CD4-positive, alpha-beta memory T cell (primary cell): ENCODE measurements around the gene CCNA2. TPM values are rescaled to one million over a fixed set of nuclear protein-coding genes. Genes with fewer than 3 reads are reported as not detected.

ENCODE experiments used
- CTCF ChIA-PET: fragments of 350-600 bp; sonication (Branson Sonifier 250); formaldehyde crosslinking; loops from one replicate; lab custom pipeline; 2021; ENCODE audit warnings: inconsistent platforms; ENCODE audit not compliant: partially characterized antibody; lab: Charles Lee
- POLR2A ChIA-PET: fragments of 350-600 bp; sonication (Branson Sonifier 250); formaldehyde crosslinking; loops from one replicate; lab custom pipeline; 2021; ENCODE audit not compliant: partially characterized antibody; lab: Charles Lee
- DNase-seq, 5 donors: peaks; one replicate each; pipeline versions ENCODE4 v3.0.0 to v3.0.0-alpha.2; 2020 to 2022; ENCODE audit warnings: mixed read lengths in 1 of 5
- H3K27ac ChIP-seq: one replicate; pipeline ENCODE4 v1.7.0; 2013; ENCODE audit warnings: low read depth, low read length
- H3K27me3 ChIP-seq: 2 replicates; pipeline ENCODE4 v1.7.0; 2013; ENCODE audit warnings: mild to moderate bottlenecking, low read length, moderate library complexity; ENCODE audit not compliant: insufficient read depth
- H3K36me3 ChIP-seq: 2 replicates; pipeline ENCODE4 v1.7.0; 2013; ENCODE audit warnings: mild to moderate bottlenecking, low read length, moderate library complexity; ENCODE audit not compliant: insufficient read depth
- H3K4me1 ChIP-seq: 2 replicates; pipeline ENCODE4 v1.7.0; 2013; ENCODE audit warnings: mild to moderate bottlenecking, low read length, moderate library complexity; ENCODE audit not compliant: insufficient read depth
- H3K4me3 ChIP-seq, 2 donors: one replicate each; pipeline ENCODE4 v1.7.0; 2013; ENCODE audit warnings: low read length in 2 of 2, mild to moderate bottlenecking in 1 of 2
- H3K9me3 ChIP-seq, 2 donors: one replicate each; pipeline ENCODE4 v1.7.0; 2013; ENCODE audit warnings: low read length in 2 of 2, control low read depth in 1 of 2; ENCODE audit not compliant: control insufficient read depth in 1 of 2
- H3K27ac Mint-ChIP-seq, 7 donors: one replicate each; pipeline ENCODE4 v1.8.0; 2020 to 2021; ENCODE audit warnings: mixed read lengths in 7 of 7, mild to moderate bottlenecking in 6 of 7, inconsistent platforms in 3 of 7, moderate library complexity in 3 of 7
- H3K27me3 Mint-ChIP-seq, 2 donors: one replicate each; pipeline ENCODE4 v1.8.0; 2020 to 2021; ENCODE audit warnings: mixed read lengths in 2 of 2
- H3K36me3 Mint-ChIP-seq, 2 donors: one replicate each; pipeline ENCODE4 v1.8.0; 2020 to 2021; ENCODE audit warnings: mixed read lengths in 2 of 2, inconsistent platforms in 1 of 2, mild to moderate bottlenecking in 1 of 2
- H3K4me1 Mint-ChIP-seq, 4 donors: one replicate each; pipeline ENCODE4 v1.8.0; 2020 to 2021; ENCODE audit warnings: mixed read lengths in 4 of 4, mild to moderate bottlenecking in 1 of 4
- H3K4me3 Mint-ChIP-seq, 8 donors: one replicate each; pipeline ENCODE4 v1.8.0; 2020 to 2021; ENCODE audit warnings: mixed read lengths in 8 of 8, mild to moderate bottlenecking in 7 of 8, moderate library complexity in 6 of 8, inconsistent platforms in 3 of 8
- H3K9me3 Mint-ChIP-seq, 8 donors: one replicate each; pipeline ENCODE4 v1.8.0; 2020 to 2021; ENCODE audit warnings: mixed read lengths in 8 of 8, mild to moderate bottlenecking in 5 of 8, inconsistent platforms in 3 of 8, moderate library complexity in 1 of 8
- intact Hi-C: fragments of 100-400 bp; cut with micrococcal nuclease; formaldehyde crosslinking; loops from one replicate; pipeline ENCODE4 v1.15.1; 2023
- polyA plus RNA-seq, 2 donors: library from polyadenylated mRNA; unstranded; fragments of 300-500 nt; fragmentation: Illumina TruSeq; gene quantifications; one replicate each; pipeline ENCODE4 v1.2.3, GENCODE V29; 2021
- total RNA-seq, 2 experiments: library from RNA; stranded (reverse); gene quantifications; one replicate each; pipeline ENCODE4 v1.2.3, GENCODE V29; 2021

The CCNA2 gene
- total and polyA plus RNA-seq, 4 experiments from 2014 or later = 0.34 to 1.4 (median 1.2) TPM; not detected in 1

GRCh38 chr4:121784401-121784800 lies 39.3 kb downstream of the CCNA2 start:
- H3K9me3 Mint-ChIP-seq = peaks cover 0 to 16% (median 9%) of the 10 kb centered on the region in 8 donors
- CTCF ChIA-PET = no interaction called here
- no peak for DNase-seq

GRCh38 chr4:121783210-121783609 lies 40.5 kb downstream of the CCNA2 start:
- no peak for DNase-seq
- Mint-ChIP-seq H3K27ac (no peak overlapping the region), H3K4me3 (no peak overlapping the region), H3K36me3 (peaks cover 0 to 1% of the 10 kb centered on the region in 2 donors), H3K27me3 (peaks cover 29% of the 10 kb centered on the region in 2 donors), H3K9me3 (peaks cover 0 to 13% (median 9%) of the 10 kb centered on the region in 8 donors), H3K4me1 (no peaks in the 10 kb centered on the region)
- POLR2A ChIA-PET = no interaction called here
- Histone ChIP-seq H3K4me1 (no peaks in the 10 kb centered on the region), H3K36me3 (no peaks in the 10 kb centered on the region), H3K9me3 (no peaks in the 10 kb centered on the region), H3K27me3 (no peaks in the 10 kb centered on the region), H3K27ac (no peak overlapping the region), H3K4me3 (no peak overlapping the region)
- CTCF ChIA-PET = no interaction called here
- intact Hi-C loops = no loop called here

More at GRCh38 chr4:121784401-121784800, 39.3 kb downstream of the CCNA2 start:
- Histone ChIP-seq H3K27me3 (no peaks in the 10 kb centered on the region), H3K36me3 (no peaks in the 10 kb centered on the region), H3K4me1 (no peaks in the 10 kb centered on the region), H3K9me3 (no peaks in the 10 kb centered on the region), H3K4me3 (no peak overlapping the region), H3K27ac (no peak overlapping the region)
- Mint-ChIP-seq H3K4me1 (no peaks in the 10 kb centered on the region), H3K27me3 (peaks cover 31 to 35% of the 10 kb centered on the region in 2 donors), H3K4me3 (no peak overlapping the region), H3K27ac (no peak overlapping the region), H3K36me3 (peaks cover 0 to 1% of the 10 kb centered on the region in 2 donors)
- POLR2A ChIA-PET = no interaction called here
- intact Hi-C loops = no loop called here

GRCh38 chr4:121778991-121779628 lies 44.6 kb downstream of the CCNA2 start:
- H3K27me3 Mint-ChIP-seq = peaks cover 16 to 18% of the 10 kb centered on the region in 2 donors
- H3K27ac Mint-ChIP-seq = no peak overlapping the region
- H3K27me3 ChIP-seq = no peaks in the 10 kb centered on the region
- no peaks in the 10 kb centered on the region for H3K4me1 Mint-ChIP-seq
- H3K4me3 ChIP-seq = no peak overlapping the region
- intact Hi-C loops = no loop called here
- no peaks in the 10 kb centered on the region for H3K36me3 ChIP-seq
- H3K36me3 Mint-ChIP-seq = no peaks in the 10 kb centered on the region
- H3K4me3 Mint-ChIP-seq = no peak overlapping the region
- ChIA-PET POLR2A (no interaction called here), CTCF (no interaction called here)
- no peak for DNase-seq
- H3K27ac ChIP-seq = no peak overlapping the region
- H3K9me3 Mint-ChIP-seq = peaks cover 0 to 4% (median under 1%) of the 10 kb centered on the region in 8 donors
- no peaks in the 10 kb centered on the region for H3K9me3 ChIP-seq
- no peaks in the 10 kb centered on the region for H3K4me1 ChIP-seq

DNA sequence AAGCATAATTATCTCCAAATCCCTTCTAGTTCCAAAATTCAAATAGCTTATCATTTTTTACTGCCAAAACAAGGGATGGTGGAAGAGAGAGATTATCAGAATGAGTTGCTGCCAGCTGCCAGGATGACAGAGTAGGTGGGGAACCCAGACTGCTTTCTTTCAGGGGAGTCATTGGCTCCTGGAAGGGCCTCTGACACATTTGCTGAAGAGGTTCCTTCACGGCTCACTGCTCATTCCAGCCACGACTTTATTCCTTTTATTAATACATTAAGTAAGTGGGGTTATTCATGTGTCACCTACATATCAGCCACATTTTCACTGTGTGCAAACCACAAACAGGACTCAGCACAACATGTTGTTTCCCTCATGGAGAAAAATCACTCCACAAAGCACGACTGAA lies 46.1 kb downstream of the CCNA2 start:
- Histone ChIP-seq H3K27me3 (no peaks in the 10 kb centered on the region), H3K4me3 (no peak overlapping the region), H3K4me1 (no peaks in the 10 kb centered on the region), H3K9me3 (no peaks in the 10 kb centered on the region), H3K27ac (no peak overlapping the region), H3K36me3 (no peaks in the 10 kb centered on the region)
- CTCF ChIA-PET = no interaction called here
- POLR2A ChIA-PET = no interaction called here
- intact Hi-C loops = no loop called here
- H3K4me1 Mint-ChIP-seq = no peaks in the 10 kb centered on the region
- H3K9me3 Mint-ChIP-seq = no peaks in the 10 kb centered on the region
- H3K36me3 Mint-ChIP-seq = no peaks in the 10 kb centered on the region
- H3K27me3 Mint-ChIP-seq = peaks cover 14 to 15% of the 10 kb centered on the region in 2 donors
- DNase-seq = no peak
- H3K4me3 Mint-ChIP-seq = no peak overlapping the region
- H3K27ac Mint-ChIP-seq = no peak overlapping the region

DNA sequence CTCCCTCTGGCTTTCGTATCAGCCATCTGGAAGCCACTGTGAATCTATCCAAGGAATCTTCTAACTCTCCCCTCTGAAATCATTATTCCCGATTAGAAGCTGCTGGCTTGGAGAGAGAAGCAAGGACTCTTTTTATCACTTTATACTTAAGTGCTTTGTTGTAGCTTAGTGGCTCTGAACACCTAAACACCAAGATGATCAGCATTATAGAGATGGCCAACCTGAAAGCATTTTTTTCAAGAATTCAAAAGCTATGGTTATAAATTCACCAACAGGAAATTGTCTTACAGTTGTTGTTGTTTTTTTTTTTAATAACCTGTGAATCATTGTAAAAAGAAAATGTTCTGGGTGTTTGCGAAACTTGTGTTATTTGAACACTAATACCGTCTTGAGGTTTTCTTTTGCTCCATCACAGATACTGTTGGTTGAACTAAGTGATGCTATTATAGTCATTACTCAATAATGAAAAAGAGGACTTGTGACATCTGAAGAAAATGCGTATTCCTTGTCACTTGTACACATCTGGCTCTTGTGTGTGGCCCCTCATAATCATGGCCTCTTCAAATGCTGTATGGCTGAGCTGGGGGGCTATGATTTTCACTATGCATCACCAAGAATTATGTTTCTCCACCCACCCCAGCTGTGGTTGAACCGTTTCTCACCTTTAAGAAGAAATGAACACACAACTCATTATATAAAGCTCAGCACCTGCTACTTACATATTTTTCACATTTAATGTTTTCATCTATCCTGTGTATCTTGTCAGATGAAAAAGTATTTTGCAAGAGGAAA lies 46.9 kb downstream of the CCNA2 start:
- Histone ChIP-seq H3K27me3 (no peaks in the 10 kb centered on the region), H3K4me1 (no peaks in the 10 kb centered on the region), H3K27ac (no peak overlapping the region), H3K36me3 (no peaks in the 10 kb centered on the region), H3K4me3 (no peak overlapping the region), H3K9me3 (no peaks in the 10 kb centered on the region)
- POLR2A ChIA-PET = no interaction called here
- peaks cover 14 to 15% of the 10 kb centered on the region in 2 donors for H3K27me3 Mint-ChIP-seq
- CTCF ChIA-PET = no interaction called here
- intact Hi-C loops = no loop called here
- DNase-seq = no peak
- no peaks in the 10 kb centered on the region for H3K36me3 Mint-ChIP-seq
- no peaks in the 10 kb centered on the region for H3K9me3 Mint-ChIP-seq
- no peaks in the 10 kb centered on the region for H3K4me1 Mint-ChIP-seq
- no peak overlapping the region for H3K4me3 Mint-ChIP-seq
- H3K27ac Mint-ChIP-seq = no peak overlapping the region

DNA sequence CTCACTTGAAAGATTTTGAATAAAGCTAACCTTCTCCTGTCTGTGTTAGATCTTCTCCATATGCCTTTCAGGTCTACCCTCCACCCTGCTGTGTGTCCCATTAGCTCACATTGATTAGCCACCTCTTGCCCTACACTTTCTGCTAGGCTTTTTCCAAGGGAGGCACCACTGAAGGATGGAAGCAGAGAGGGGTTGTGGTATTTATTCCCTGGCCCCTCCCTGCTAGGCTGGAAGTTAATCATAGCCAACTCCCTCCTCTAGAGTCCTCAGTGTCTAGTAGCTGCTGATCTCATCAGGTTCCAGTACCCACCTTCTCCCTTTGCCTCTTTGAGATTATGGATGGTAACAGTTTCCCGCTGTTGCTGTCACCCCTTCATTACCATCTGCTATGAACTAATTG lies 49.8 kb downstream of the CCNA2 start:
- H3K9me3 ChIP-seq = no peaks in the 10 kb centered on the region
- Mint-ChIP-seq H3K36me3 (no peaks in the 10 kb centered on the region), H3K27me3 (peaks cover 8 to 10% of the 10 kb centered on the region in 2 donors), H3K9me3 (no peaks in the 10 kb centered on the region), H3K27ac (no peak overlapping the region), H3K4me3 (no peak overlapping the region), H3K4me1 (no peaks in the 10 kb centered on the region)
- CTCF ChIA-PET = no interaction called here
- H3K4me3 ChIP-seq = no peak overlapping the region
- no peak for DNase-seq
- H3K27ac ChIP-seq = no peak overlapping the region
- POLR2A ChIA-PET = no interaction called here
- H3K4me1 ChIP-seq = no peaks in the 10 kb centered on the region
- H3K27me3 ChIP-seq = no peaks in the 10 kb centered on the region
- no peaks in the 10 kb centered on the region for H3K36me3 ChIP-seq
- intact Hi-C loops = no loop called here

GRCh38 chr4:121771869-121772268 lies 51.8 kb downstream of the CCNA2 start:
- Mint-ChIP-seq H3K4me1 (no peaks in the 10 kb centered on the region), H3K9me3 (no peaks in the 10 kb centered on the region), H3K36me3 (no peaks in the 10 kb centered on the region), H3K27me3 (peaks cover 11 to 18% of the 10 kb centered on the region in 2 donors), H3K4me3 (no peak overlapping the region), H3K27ac (no peak overlapping the region)
- DNase-seq = no peak
- POLR2A ChIA-PET = no interaction called here
- intact Hi-C loops = no loop called here
- CTCF ChIA-PET = no interaction called here
- Histone ChIP-seq H3K27me3 (no peaks in the 10 kb centered on the region), H3K9me3 (no peaks in the 10 kb centered on the region), H3K4me3 (no peak overlapping the region), H3K27ac (no peak overlapping the region), H3K36me3 (no peaks in the 10 kb centered on the region), H3K4me1 (no peaks in the 10 kb centered on the region)
